Islet of Langerhans (tissue), 1 donor: ENCODE results near the gene RSU1.

Experiments used
- FAIRE-seq: peaks from one replicate; lab custom pipeline; 2011; peaks lifted over from hg19 to GRCh38; lab: Jason Lieb, UNC

Gene RSU1

GRCh38 chr10:16599662-16600061 lies 217.6 kb downstream of the RSU1 start:
- no peak for FAIRE-seq

GRCh38 chr10:16597656-16598055 lies 219.6 kb downstream of the RSU1 start:
- no peak for FAIRE-seq

GRCh38 chr10:16592378-16592777 lies 224.8 kb downstream of the RSU1 start:
- FAIRE-seq: no peak

- no peak for FAIRE-seq
Measured at GRCh38 chr10:16586358-16587138, 230.7 kb downstream of the RSU1 start.

- FAIRE-seq: no peak
Measured at GRCh38 chr10:16585103-16585502, 232.1 kb downstream of the RSU1 start.

- FAIRE-seq: no peak
Measured at GRCh38 chr10:16583382-16583781, 233.8 kb downstream of the RSU1 start.

- no peak for FAIRE-seq
Measured at GRCh38 chr10:16581202-16581601, 236.0 kb downstream of the RSU1 start.

GRCh38 chr10:16570731-16571130 lies 246.5 kb downstream of the RSU1 start:
- no peak for FAIRE-seq

GRCh38 chr10:16566202-16566805 lies 250.9 kb downstream of the RSU1 start:
- no peak for FAIRE-seq

GRCh38 chr10:16565604-16566003 lies 251.6 kb downstream of the RSU1 start:
- FAIRE-seq: no peak

- no peak for FAIRE-seq
Measured at GRCh38 chr10:16562891-16563290, 254.3 kb downstream of the RSU1 start.

- no peak for FAIRE-seq
Measured at GRCh38 chr10:16559236-16559773, 257.9 kb downstream of the RSU1 start.

- FAIRE-seq: no peak
Measured at GRCh38 chr10:16547973-16548372, 269.3 kb downstream of the RSU1 start.

GRCh38 chr10:16545116-16545736 lies 272.0 kb downstream of the RSU1 start:
- FAIRE-seq: no peak

GRCh38 chr10:16544591-16544990 lies 272.6 kb downstream of the RSU1 start:
- no peak for FAIRE-seq

- no peak for FAIRE-seq
Measured at GRCh38 chr10:16544099-16544498, 273.1 kb downstream of the RSU1 start.
